Stimulated activated CD8-positive, alpha-beta memory T cell treated with anti-CD3 and anti-CD28 coated beads, Interleukin-15, amount 100 ng/mL, for 48 hours (primary cell): ENCODE results near the gene C5orf22.
"Not testable (repeated sequence)": the region's sequence is repeated elsewhere in the genome, so short reads cannot be mapped to it uniquely, and the experiment has no call there.

ENCODE experiments used
- DNase-seq, 2 donors: peaks; one replicate each; pipeline ENCODE4 v3.0.0-alpha.2; 2020; ENCODE audit warnings: low read depth in 2 of 2

The C5orf22 gene

DNA sequence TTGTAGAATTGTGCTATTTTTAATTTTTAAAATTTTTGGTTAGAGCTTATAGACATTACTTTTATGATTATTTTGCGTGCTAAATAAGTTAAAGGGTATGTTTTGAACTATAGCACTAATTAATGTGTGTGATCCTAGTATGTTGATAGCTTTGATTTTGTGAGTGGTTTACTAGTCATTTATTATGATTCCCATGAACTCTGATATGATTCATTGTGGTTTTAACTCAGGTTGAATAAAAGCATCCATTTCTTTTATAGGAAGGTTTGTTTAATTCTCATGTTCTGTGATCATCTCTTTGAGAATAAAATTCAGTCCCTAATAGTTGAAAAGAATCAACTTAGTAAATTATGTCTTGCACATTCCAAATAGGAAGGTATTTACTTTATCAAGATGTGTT lies 22.5 kb downstream of the C5orf22 start:
- no peak for DNase-seq

DNA sequence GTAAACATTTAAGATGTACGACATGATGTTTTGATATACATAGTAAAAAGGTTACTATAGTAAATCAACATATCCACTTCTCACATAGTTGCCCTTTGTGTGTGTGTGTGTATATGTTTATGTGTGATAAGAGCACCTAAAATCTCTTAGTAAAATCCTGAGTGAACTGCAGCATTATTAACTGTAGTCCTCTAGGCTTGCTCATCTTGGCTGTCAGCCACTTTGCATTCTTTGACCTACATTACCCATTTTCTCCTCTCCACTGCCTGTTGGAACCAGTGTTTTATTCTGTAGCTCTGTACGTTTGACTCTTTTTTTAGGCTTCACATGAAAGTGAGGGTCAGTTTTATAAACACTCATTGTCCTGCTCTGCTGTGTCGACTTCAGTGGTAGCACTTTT lies 24.4 kb downstream of the C5orf22 start:
- no peak for DNase-seq

GRCh38 chr5:31559942-31560341 lies 27.8 kb downstream of the C5orf22 start:
- DNase-seq: no peak

- no peak for DNase-seq
Measured at GRCh38 chr5:31561946-31562345, 29.8 kb downstream of the C5orf22 start.

GRCh38 chr5:31563216-31563615 lies 31.1 kb downstream of the C5orf22 start:
- DNase-seq: no peak

DNA sequence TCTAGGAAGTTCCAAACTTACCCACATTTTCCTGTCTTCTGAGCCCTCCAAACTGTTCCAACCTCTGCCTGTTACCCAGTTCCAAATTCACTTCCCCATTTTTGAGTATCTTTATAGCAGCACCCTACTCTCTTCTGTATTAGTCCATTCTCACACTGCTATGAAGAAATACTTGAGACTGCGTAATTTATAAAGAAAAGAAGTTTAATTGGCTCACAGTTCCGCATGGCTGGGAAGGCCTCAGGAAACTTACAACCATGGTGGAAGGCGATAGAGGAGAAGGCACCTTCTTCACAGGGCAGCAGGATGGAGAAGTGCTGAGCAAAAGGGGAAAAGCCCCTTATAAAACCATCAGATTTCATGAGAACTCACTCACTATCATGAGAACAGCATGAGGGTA lies 34.3 kb downstream of the C5orf22 start:
- DNase-seq: not testable (repeated sequence)

DNA sequence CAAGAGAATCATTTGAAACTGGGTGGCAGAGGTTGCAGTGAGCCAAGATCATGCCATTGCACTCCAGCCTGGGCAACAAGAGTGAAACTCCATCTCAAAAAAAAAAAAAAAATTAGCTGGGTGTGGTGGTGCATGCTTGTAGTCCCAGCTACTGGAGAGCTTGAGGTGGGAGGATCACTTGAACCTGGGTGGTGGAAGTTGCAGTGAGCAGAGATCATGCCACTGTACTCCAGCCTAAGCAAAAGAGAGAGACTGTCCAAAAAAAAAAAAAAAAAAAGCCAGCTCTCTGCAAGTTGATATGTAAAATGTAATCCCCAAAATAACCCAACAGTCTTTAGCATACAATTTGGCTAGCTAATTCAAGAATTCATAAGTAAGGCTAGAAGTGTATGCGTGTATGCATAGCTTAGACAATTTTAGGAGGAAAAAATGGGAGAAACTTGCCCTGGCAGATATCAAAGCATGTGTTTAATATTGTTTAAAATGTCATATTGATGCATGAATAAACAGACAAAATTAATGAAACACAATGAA lies 36.3 kb downstream of the C5orf22 start:
- no peak for DNase-seq

- no peak for DNase-seq
Measured at GRCh38 chr5:31569068-31569467, 37.0 kb downstream of the C5orf22 start.

DNA sequence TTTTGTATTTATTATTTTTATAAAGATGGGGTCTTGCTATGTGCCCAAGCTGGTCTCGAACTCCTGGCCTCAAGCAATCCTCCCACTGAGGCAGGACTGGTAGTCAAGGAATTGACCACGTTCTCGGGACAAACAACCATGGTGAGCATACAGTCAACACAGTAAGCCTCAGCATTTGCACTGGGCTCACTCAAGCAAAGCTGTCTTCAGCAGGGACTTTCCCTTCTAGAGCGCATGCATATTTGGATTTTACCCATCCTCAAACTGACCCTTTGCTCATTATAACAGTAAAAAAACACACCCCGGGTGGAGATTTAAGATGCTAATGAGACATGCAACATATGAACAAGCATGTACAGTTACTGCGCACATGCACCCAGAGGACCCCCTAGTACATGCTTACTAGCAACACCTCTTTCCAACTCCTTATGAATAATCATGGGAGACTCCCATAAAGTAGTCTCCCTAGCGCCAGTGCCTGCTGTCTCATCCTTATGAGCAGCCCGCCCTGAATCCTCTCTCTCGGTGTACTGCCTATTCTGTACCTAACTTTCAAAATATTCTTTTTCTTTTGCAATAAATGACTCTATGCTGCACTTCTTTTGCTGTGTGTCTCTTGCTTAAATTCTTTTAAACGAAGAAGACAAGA lies 41.5 kb downstream of the C5orf22 start:
- DNase-seq: no peak

DNA sequence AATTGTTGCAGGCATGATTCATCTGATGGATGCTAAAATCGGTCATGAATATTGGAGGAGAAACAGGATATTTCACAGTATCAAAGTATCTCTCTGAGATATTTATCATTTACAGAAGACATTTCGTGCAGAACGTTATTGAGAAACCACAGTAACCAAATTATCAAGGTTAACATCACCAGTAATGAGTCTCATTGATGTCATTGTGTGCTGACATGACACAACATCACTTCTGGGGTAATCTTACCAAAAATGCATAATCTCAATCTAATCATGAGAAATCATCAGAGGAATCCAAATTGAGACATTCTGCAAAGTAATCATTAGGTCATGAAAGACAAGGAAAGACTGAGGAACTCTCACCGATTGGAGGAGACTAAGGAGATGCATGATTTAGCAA lies 42.7 kb downstream of the C5orf22 start:
- no peak for DNase-seq

- no peak for DNase-seq
Measured at GRCh38 chr5:31577438-31577837, 45.3 kb downstream of the C5orf22 start.

DNA sequence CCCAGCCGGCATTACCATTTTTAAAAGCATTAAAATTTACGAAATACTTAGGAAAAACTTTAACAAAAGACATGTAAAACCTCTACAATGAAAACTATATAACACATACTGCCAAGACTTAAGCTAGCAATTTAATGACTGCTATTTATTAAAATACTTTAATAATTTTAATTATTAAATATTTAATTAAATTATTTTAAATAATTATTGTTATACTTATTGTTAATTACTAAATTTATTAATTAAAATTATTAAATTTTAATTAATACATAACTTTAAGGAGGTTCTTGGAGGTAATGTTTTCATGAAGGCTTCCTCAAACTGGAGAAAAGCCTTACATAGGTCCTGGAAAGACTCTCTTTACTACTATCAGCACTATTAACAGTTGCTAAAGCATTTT lies 47.5 kb downstream of the C5orf22 start:
- no peak for DNase-seq

DNA sequence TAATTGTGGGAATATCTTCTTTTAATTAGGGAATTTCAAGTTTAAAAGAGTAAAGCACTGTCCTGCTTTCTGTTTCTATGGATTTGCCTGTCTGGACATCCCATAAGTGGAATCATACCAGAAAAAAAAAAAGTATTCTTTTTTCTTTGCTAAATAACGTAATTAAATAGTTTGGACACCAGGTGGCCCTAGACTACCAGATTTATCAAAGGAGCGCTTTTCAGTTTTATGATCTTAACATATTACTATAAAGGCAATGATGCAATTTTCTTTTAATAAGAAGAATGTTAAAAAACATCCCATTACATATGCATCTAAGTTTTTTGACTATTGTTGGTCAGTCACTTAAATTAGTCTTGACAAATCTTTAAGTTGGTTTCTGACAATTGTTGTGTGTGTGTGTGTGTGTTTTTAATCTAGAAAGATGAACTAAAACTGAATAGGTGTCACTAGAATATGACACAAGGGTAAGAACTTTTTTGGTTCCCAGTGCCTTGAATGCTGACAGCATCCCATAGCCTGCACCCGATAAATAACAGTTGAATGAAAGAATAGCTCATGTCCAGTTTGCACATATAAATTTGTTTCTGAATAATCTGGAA lies 49.5 kb downstream of the C5orf22 start:
- DNase-seq: no peak

DNA sequence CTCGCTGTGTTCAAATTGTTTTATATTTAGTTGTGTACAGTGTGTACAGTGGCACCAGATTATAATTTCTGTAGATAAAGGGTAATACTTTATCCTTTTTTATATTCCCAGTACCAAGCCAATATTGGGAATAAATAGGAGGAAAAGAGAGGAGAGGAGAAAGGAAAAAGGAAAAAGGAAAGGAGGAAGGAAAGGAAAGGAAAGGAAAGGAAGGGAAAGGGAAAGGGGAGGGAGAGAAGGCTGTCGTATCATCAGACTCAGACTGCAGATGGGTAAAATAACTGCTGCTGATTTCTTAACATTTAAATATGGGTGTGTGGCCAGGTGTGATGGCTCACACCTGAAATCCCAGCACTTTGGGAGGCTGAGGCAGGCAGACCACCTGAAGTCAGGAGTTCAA lies 51.0 kb downstream of the C5orf22 start:
- DNase-seq: no peak

- DNase-seq: no peak
Measured at GRCh38 chr5:31585166-31585894, 53.2 kb downstream of the C5orf22 start.

- DNase-seq: no peak
Measured at GRCh38 chr5:31585895-31586270, 53.8 kb downstream of the C5orf22 start.

GRCh38 chr5:31587546-31587945 lies 55.4 kb downstream of the C5orf22 start:
- no peak for DNase-seq

- no peak for DNase-seq
Measured at GRCh38 chr5:31593665-31594064, 61.6 kb downstream of the C5orf22 start.

DNA sequence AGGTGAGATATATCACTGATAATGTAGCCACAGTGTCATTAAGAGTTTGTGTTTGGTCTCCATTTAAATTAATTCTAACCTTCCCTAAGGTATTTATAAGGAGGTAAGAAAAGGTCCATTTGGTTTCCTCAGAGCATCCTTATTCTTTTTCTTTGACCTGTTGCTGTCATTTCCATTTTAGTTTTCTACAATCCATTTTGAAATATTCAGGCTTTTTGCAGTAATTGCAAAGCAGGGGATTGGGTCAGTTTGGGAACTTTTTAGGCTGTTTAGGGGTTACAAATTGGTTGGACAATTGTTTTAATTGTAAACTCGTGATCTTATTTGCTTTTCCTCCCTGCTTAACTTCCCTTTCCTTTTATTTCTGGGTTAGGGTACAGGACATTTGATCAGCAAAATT lies 64.3 kb downstream of the C5orf22 start:
- no peak for DNase-seq

GRCh38 chr5:31598640-31599611 lies 66.8 kb downstream of the C5orf22 start:
- DNase-seq: no peak

DNA sequence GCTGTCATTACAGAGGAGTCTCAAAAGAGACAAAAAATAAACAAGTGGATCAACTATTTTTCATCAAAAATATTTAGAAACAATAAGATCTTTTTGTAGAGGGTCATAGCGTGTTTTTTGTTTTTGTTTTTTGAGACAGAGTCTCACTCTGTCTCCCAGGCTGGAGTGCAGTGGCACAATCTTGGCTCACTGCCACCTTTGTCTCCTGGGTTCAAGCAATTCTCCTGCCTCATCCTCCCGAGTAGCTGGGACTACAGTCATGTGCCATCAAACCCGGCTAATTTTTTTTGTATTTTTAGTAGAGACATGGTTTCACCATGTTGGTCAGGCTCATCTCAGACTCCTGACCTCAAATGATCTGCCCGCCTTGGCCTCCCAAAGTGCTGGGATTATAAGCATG lies 70.2 kb downstream of the C5orf22 start:
- DNase-seq: not testable (repeated sequence)

DNA sequence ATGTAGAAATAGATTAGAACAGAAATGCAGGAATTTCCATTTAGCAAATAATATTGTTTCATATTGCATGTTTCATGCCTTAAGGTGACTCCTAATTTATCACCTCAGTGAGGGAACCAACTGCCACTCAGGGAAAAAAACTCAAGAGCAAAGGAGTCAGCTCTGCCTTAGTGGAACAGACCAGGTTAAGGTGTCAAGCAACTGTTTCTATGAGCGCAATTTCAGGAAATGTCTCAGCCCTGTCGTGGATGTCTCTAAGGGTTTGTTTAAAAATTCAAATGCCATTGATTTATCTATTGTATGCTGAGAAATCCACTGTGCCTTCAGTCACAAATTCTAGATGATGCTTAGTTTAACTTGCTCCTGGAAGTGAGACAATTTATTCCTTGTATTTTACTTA lies 72.1 kb downstream of the C5orf22 start:
- DNase-seq: no peak
